GM12878 (cell line): ENCODE data around the gene HPSE2. TPM values are rescaled to one million over a fixed set of nuclear protein-coding genes. Genes with fewer than 3 reads are reported as not detected.
"Not testable (repeated sequence)": the region's sequence is repeated elsewhere in the genome, so short reads cannot be mapped to it uniquely, and the experiment has no call there.

Experiments
- ATAC-seq: fragments of 200-7000 bp; cut with Tn5 transposase; 3 replicates; pipeline ENCODE4 v1.9.1; 2020; ENCODE audit warnings: mild to moderate bottlenecking, moderate library complexity
- BruUV-seq: library from RNA; stranded (reverse); fragments of 400-500 nt; replicated peaks from 2 replicates; lab custom pipeline; 2021; lab: Mats Ljungman, UMichigan
- CTCF ChIA-PET: fragments of 300-600 bp; sonication (Branson Sonifier 250); formaldehyde crosslinking; extraction: SDS; loops from one replicate; lab custom pipeline; 2021; ENCODE audit warnings: inconsistent platforms; lab: Yijun Ruan, JAX
- POLR2A ChIA-PET: fragments of 350-600 bp; formaldehyde crosslinking; extraction: SDS; loops from one replicate; lab custom pipeline; 2021; ENCODE audit warnings: inconsistent platforms; lab: Charles Lee
- RAD21 ChIA-PET: fragments of 300-600 bp; sonication (Branson Sonifier 250); formaldehyde crosslinking; loops from one replicate; lab custom pipeline; 2023; ENCODE audit warnings: antibody characterized with exemption; ENCODE audit not compliant: unreplicated experiment; lab: Charles Lee
- SMC1A ChIA-PET: fragments of 300-600 bp; sonication (Branson Sonifier 250); formaldehyde crosslinking; loops from one replicate; lab custom pipeline; 2023; ENCODE audit not compliant: unreplicated experiment, uncharacterized antibody; lab: Charles Lee
- DNase-seq: peaks from one replicate; pipeline ENCODE4 v3.0.0-alpha.2; 2011; ENCODE audit warnings: low read depth, low spot score
- FAIRE-seq: peaks from 3 replicates; lab custom pipeline; 2011; peaks lifted over from hg19 to GRCh38; lab: Jason Lieb, UNC
- H2AFZ ChIP-seq: 2 replicates; pipeline ENCODE4 v1.6.0; 2011; ENCODE audit warnings: low read depth, low read length, control low read depth; ENCODE audit not compliant: control insufficient read depth
- H3K27ac ChIP-seq: 2 replicates; pipeline ENCODE4 v1.5.1; 2011; ENCODE audit warnings: control low read depth; ENCODE audit not compliant: control insufficient read depth, insufficient read depth
- H3K27me3 ChIP-seq, 2 experiments: replicated peaks in 1 of 2; 2 replicates each; pipeline versions ENCODE4 v1.6.0 to v1.6.1; 2011; ENCODE audit warnings: low read length in 1 of 2; ENCODE audit not compliant: control insufficient read depth in 2 of 2, insufficient read depth in 2 of 2
- H3K36me3 ChIP-seq, 2 experiments: 2 replicates each; pipeline ENCODE4 v1.5.1; 2011; ENCODE audit warnings: low read length in 1 of 2; ENCODE audit not compliant: control insufficient read depth in 2 of 2, insufficient read depth in 2 of 2
- H3K4me1 ChIP-seq: 2 replicates; pipeline ENCODE4 v1.6.1; 2011; ENCODE audit warnings: mild to moderate bottlenecking, low read length, moderate library complexity, mixed read lengths; ENCODE audit not compliant: control insufficient read depth, insufficient read depth
- H3K4me2 ChIP-seq: 2 replicates; pipeline ENCODE4 v1.6.0; 2011; ENCODE audit warnings: control low read depth; ENCODE audit not compliant: control insufficient read depth, insufficient read depth
- H3K4me3 ChIP-seq: fragments of 200-600 bp; sonication (generic); 2 replicates; pipeline ENCODE4 v1.5.1; 2016
- H3K79me2 ChIP-seq: 2 replicates; pipeline ENCODE4 v1.6.0; 2011; ENCODE audit warnings: low read length; ENCODE audit not compliant: control insufficient read depth, insufficient read depth
- H3K9ac ChIP-seq: 2 replicates; pipeline ENCODE4 v1.8.0; 2011; ENCODE audit warnings: low read length, control low read depth, mixed read lengths; ENCODE audit not compliant: control insufficient read depth, insufficient read depth
- H3K9me3 ChIP-seq: replicated peaks from 3 replicates; pipeline ENCODE4 v1.5.1; 2011; ENCODE audit warnings: mild to moderate bottlenecking, low read length; ENCODE audit not compliant: control insufficient read depth, insufficient read depth
- H4K20me1 ChIP-seq: 2 replicates; pipeline ENCODE4 v1.6.0; 2011; ENCODE audit not compliant: control insufficient read depth, insufficient read depth
- BMI1 ChIP-seq: fragments of 450-650 bp; IDR thresholded peaks from 2 replicates; pipeline ENCODE4 v1.6.1; 2016; ENCODE audit warnings: mild to moderate bottlenecking, moderate library complexity, borderline replicate concordance
- CBX5 ChIP-seq: sonication (generic); IDR thresholded peaks from 2 replicates; pipeline ENCODE4 v1.6.1; 2016; ENCODE audit warnings: low read depth, moderate library complexity, mild to moderate bottlenecking, inconsistent platforms
- NFXL1 ChIP-seq: fragments of 450-650 bp; IDR thresholded peaks from 2 replicates; pipeline ENCODE4 v1.6.1; 2017; ENCODE audit warnings: antibody characterized with exemption, mild to moderate bottlenecking, borderline replicate concordance
- SMARCA5 ChIP-seq: fragments of 450-650 bp; IDR thresholded peaks from 2 replicates; pipeline ENCODE4 v1.6.1; 2017; ENCODE audit warnings: mild to moderate bottlenecking
- WGBS: methylation state at CpG from one replicate; pipeline ENCODE4 v1.1.6; 2016; ENCODE audit warnings: low lambda C conversion rate; ENCODE audit not compliant: insufficient replicate concordance, insufficient coverage; ENCODE audit errors: missing lambda C conversion rate; 5-methylcytosine and 5-hydroxymethylcytosine counted together
- in situ Hi-C: fragments of 300-500 bp; cut with MboI; formaldehyde crosslinking; loops from 9 replicates; pipeline ENCODE4 v1.14.3; 2018; ENCODE audit warnings: mixed read lengths
- intact Hi-C: fragments of 100-400 bp; cut with micrococcal nuclease; formaldehyde crosslinking; loops from one replicate; pipeline ENCODE4 v1.14.2; 2022; ENCODE audit not compliant: unreplicated experiment
- polyA plus RNA-seq, 11 experiments: library from polyadenylated mRNA; depleted of rRNA in 4 of 11; unstranded in 6 of 11; stranded (reverse) in 5 of 11; fragments of >200 nt; fragmentation: Nextera tagmentation in 4 of 11; fragmentation: Illumina TruSeq in 1 of 11; extraction: Ambion mirVana in 4 of 11; extraction: Trizol in 1 of 11; gene quantifications; 1 replicate in 1 of 11; 2 replicates in 10 of 11; pipeline versions ENCODE4 v1.2.1 to v1.2.3, GENCODE V29; 2011 to 2016; ENCODE audit warnings: inconsistent platforms in 2 of 11, missing spikeins in 2 of 11, low read depth in 1 of 11
- total RNA-seq, 4 experiments: library from RNA; depleted of rRNA in 3 of 4; stranded (reverse); fragments of >200 nt in 3 of 4; fragmentation: Illumina TruSeq in 1 of 4; extraction: Trizol in 1 of 4; gene quantifications; 2 replicates each; pipeline versions ENCODE4 v1.2.1 to v1.2.3, GENCODE V29; 2013 to 2021
- TF ChIP-seq, protein P1 (sequence below): fragments of 450-650 bp; IDR thresholded peaks from 2 replicates; pipeline ENCODE4 v1.6.1; 2016; ENCODE audit warnings: mild to moderate bottlenecking, moderate library complexity, borderline replicate concordance
- TF ChIP-seq, protein P2 (sequence below): fragments of 450-650 bp; IDR thresholded peaks from 2 replicates; pipeline ENCODE4 v1.6.1; 2018; ENCODE audit warnings: mild to moderate bottlenecking, low read depth, moderate library complexity; ENCODE audit not compliant: partially characterized antibody

HPSE2 gene
- total and polyA plus RNA-seq, 10 of the 15 experiments (the other 5 are each of a cell fraction or from before 2014, with no cell fraction given), result 0.06 TPM; not detected in 9

DNA sequence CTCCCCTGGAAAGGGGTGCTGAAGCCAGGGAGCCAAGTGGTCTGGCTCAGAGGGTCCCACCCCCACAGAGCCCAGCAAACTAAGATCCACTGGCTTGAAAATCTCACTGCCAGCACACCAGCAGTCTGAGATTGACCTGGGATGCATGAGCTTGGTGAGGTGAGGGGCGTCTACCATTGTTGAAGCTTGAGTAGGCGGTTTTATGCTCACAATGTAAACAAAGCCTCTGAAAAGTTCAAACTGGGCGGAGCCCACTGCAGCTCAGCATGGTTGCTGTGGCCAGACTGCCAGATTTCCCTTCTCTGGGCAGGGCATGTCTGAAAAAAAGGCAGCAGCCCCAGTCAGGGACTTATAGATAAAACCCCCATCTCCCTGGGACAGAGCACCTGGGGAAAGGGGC, 102.8 kb downstream of the HPSE2 start:
- in situ Hi-C loops, SMC1A ChIA-PET, intact Hi-C loops, POLR2A ChIA-PET, H3K4me2 ChIP-seq, H2AFZ ChIP-seq, H3K4me3 ChIP-seq, H3K4me1 ChIP-seq, DNase-seq, H4K20me1 ChIP-seq, FAIRE-seq, H3K79me2 ChIP-seq, RAD21 ChIA-PET, H3K9ac ChIP-seq, ATAC-seq, CTCF ChIA-PET, H3K27ac ChIP-seq, H3K36me3 ChIP-seq, BruUV-seq, H3K27me3 ChIP-seq, H3K9me3 ChIP-seq: not testable (repeated sequence)
- 2% methylated on average over 3 of the region's 3 CpGs for WGBS

DNA sequence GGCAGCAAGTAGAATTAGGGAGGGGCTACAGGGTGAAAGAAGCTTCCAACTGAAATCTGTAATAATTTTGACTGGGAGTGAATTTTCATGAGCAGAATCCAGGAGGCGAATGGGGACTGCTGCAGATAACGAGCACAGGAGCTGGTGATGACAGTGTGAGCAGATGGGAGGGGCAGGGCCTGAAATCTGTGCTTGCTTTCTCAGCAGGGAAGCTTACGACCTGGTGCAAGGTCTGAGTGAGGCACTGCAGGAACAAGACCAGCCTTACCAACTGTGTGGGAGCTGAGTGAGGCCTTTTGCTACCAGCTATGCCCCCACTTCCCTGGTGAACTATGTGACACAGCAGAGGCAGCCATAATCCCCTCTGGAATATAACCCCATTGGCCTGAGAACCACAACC, 109.8 kb downstream of the HPSE2 start:
- no peaks in the 10 kb centered on the region for H4K20me1 ChIP-seq
- no peaks in the 10 kb centered on the region for H3K79me2 ChIP-seq
- no peak overlapping the region for H3K4me3 ChIP-seq
- H3K9me3 ChIP-seq, result no peaks in the 10 kb centered on the region; the same call in 2 of the 3 replicates
- no peaks in the 10 kb centered on the region for H3K36me3 ChIP-seq
- ATAC-seq (no peak), FAIRE-seq (no peak), DNase-seq (no peak)
- ChIA-PET CTCF (no interaction called here), RAD21 (no interaction called here), SMC1A (no interaction called here), POLR2A (no interaction called here)
- WGBS, result 0% methylated on average over 3 of the region's 3 CpGs
- H3K4me1 ChIP-seq, result no peaks in the 10 kb centered on the region
- H2AFZ ChIP-seq, result no peak overlapping the region
- H3K4me2 ChIP-seq, result no peak overlapping the region
- intact Hi-C loops, result no loop called here
- H3K9ac ChIP-seq, result no peak overlapping the region
- H3K27me3 ChIP-seq, result no peaks in the 10 kb centered on the region
- in situ Hi-C loops, result no loop called here
- H3K27ac ChIP-seq, result no peak overlapping the region
- no TSS peak for BruUV-seq
- TF ChIP-seq CBX5 (no peak), SMARCA5 (no peak), NFXL1 (no peak), BMI1 (no peak)
- TF ChIP-seq, protein P1, sequence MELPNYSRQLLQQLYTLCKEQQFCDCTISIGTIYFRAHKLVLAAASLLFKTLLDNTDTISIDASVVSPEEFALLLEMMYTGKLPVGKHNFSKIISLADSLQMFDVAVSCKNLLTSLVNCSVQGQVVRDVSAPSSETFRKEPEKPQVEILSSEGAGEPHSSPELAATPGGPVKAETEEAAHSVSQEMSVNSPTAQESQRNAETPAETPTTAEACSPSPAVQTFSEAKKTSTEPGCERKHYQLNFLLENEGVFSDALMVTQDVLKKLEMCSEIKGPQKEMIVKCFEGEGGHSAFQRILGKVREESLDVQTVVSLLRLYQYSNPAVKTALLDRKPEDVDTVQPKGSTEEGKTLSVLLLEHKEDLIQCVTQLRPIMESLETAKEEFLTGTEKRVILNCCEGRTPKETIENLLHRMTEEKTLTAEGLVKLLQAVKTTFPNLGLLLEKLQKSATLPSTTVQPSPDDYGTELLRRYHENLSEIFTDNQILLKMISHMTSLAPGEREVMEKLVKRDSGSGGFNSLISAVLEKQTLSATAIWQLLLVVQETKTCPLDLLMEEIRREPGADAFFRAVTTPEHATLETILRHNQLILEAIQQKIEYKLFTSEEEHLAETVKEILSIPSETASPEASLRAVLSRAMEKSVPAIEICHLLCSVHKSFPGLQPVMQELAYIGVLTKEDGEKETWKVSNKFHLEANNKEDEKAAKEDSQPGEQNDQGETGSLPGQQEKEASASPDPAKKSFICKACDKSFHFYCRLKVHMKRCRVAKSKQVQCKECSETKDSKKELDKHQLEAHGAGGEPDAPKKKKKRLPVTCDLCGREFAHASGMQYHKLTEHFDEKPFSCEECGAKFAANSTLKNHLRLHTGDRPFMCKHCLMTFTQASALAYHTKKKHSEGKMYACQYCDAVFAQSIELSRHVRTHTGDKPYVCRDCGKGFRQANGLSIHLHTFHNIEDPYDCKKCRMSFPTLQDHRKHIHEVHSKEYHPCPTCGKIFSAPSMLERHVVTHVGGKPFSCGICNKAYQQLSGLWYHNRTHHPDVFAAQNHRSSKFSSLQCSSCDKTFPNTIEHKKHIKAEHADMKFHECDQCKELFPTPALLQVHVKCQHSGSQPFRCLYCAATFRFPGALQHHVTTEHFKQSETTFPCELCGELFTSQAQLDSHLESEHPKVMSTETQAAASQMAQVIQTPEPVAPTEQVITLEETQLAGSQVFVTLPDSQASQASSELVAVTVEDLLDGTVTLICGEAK, result no peak
- TF ChIP-seq, protein P2, sequence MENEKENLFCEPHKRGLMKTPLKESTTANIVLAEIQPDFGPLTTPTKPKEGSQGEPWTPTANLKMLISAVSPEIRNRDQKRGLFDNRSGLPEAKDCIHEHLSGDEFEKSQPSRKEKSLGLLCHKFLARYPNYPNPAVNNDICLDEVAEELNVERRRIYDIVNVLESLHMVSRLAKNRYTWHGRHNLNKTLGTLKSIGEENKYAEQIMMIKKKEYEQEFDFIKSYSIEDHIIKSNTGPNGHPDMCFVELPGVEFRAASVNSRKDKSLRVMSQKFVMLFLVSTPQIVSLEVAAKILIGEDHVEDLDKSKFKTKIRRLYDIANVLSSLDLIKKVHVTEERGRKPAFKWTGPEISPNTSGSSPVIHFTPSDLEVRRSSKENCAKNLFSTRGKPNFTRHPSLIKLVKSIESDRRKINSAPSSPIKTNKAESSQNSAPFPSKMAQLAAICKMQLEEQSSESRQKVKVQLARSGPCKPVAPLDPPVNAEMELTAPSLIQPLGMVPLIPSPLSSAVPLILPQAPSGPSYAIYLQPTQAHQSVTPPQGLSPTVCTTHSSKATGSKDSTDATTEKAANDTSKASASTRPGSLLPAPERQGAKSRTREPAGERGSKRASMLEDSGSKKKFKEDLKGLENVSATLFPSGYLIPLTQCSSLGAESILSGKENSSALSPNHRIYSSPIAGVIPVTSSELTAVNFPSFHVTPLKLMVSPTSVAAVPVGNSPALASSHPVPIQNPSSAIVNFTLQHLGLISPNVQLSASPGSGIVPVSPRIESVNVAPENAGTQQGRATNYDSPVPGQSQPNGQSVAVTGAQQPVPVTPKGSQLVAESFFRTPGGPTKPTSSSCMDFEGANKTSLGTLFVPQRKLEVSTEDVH, result no peak
